MCF 10A (cell line): ENCODE measurements around the gene LORICRIN. TPM values are rescaled to one million over a fixed set of nuclear protein-coding genes. Genes with fewer than 3 reads are reported as not detected.
A peak's percentile ranks its signal among the peaks of the same experiment; 100 is the strongest.

Experiments
- BruUV-seq: library from RNA; stranded (reverse); fragments of 400-500 nt; replicated peaks from 2 replicates; lab custom pipeline; 2021; lab: Mats Ljungman, UMichigan
- CTCF ChIA-PET: fragments of 300-600 bp; sonication (Branson Sonifier 250); formaldehyde crosslinking; extraction: SDS; loops from one replicate; lab custom pipeline; 2021; ENCODE audit warnings: antibody characterized with exemption, inconsistent platforms; lab: Yijun Ruan, JAX
- POLR2A ChIA-PET: fragments of 300-600, 350-650 bp; sonication (Branson Sonifier 250); formaldehyde crosslinking; extraction: SDS; loops from one replicate; lab custom pipeline; 2020; ENCODE audit warnings: antibody characterized with exemption, inconsistent platforms; lab: Yijun Ruan, JAX
- DNase-seq: peaks from one replicate; pipeline ENCODE4 v3.0.0-alpha.2; 2018; ENCODE audit not compliant: unreplicated experiment
- H3K27ac Mint-ChIP-seq: one replicate; pipeline ENCODE4 v1.8.0; 2022; ENCODE audit warnings: mild to moderate bottlenecking, low read depth, mixed read lengths; ENCODE audit not compliant: unreplicated experiment
- H3K27me3 Mint-ChIP-seq: one replicate; pipeline ENCODE4 v1.8.0; 2022; ENCODE audit warnings: mixed read lengths; ENCODE audit not compliant: insufficient read depth, unreplicated experiment
- H3K36me3 Mint-ChIP-seq: one replicate; pipeline ENCODE4 v1.8.0; 2022; ENCODE audit warnings: mild to moderate bottlenecking, moderate library complexity, mixed read lengths; ENCODE audit not compliant: insufficient read depth, unreplicated experiment
- H3K4me1 Mint-ChIP-seq: one replicate; pipeline ENCODE4 v1.8.0; 2022; ENCODE audit warnings: mixed read lengths; ENCODE audit not compliant: insufficient read depth, unreplicated experiment
- H3K4me3 Mint-ChIP-seq: one replicate; pipeline ENCODE4 v1.8.0; 2022; ENCODE audit warnings: mild to moderate bottlenecking, moderate library complexity, mixed read lengths; ENCODE audit not compliant: unreplicated experiment
- H3K9me3 Mint-ChIP-seq: one replicate; pipeline ENCODE4 v1.8.0; 2022; ENCODE audit warnings: mixed read lengths; ENCODE audit not compliant: unreplicated experiment
- intact Hi-C: fragments of 100-400 bp; cut with micrococcal nuclease; formaldehyde crosslinking; loops from 2 replicates; pipeline ENCODE4 v1.14.1; 2022
- total RNA-seq: library from RNA; stranded (reverse); gene quantifications from 2 replicates; pipeline ENCODE4 v1.2.3, GENCODE V29; 2022
- TF ChIP-seq, protein P1 (sequence below): fragments of 200-600 bp; IDR thresholded peaks from one replicate; pipeline ENCODE4 v1.8.0; 2022; ENCODE audit warnings: antibody characterized with exemption, mild to moderate bottlenecking; ENCODE audit not compliant: unreplicated experiment

The LORICRIN gene
- total RNA-seq, 1 experiment from 2014 or later = not detected

DNA sequence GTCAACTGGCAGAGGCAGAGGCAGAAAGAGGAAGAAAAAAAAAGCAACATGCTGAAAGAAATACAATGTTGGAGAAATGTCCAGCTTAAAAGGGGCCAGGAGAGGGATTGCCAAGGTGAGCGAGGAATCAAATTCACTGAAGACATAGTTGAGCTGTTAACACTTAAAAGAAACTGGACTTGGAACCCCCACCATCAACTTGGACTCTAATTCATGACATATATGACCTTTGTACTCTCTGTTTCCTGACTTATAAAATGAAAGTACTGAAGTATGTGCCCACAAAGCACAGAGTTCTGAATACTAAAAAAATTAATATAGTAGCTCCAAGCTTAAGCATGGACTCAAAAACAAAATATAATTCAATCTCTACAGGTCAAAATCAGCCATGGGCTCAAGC is 26.0 kb upstream of the LORICRIN start:
- intact Hi-C loops = no loop called here
- peaks cover 35% of the 10 kb centered on the region for H3K27me3 Mint-ChIP-seq
- POLR2A ChIA-PET = interaction anchor here (0.6 to 1.1 kb wide), 5 partner anchors 21 to 358 kb away, joined by 3 to 4 read pairs (median 3); no protein-coding TSS in a partner anchor

DNA sequence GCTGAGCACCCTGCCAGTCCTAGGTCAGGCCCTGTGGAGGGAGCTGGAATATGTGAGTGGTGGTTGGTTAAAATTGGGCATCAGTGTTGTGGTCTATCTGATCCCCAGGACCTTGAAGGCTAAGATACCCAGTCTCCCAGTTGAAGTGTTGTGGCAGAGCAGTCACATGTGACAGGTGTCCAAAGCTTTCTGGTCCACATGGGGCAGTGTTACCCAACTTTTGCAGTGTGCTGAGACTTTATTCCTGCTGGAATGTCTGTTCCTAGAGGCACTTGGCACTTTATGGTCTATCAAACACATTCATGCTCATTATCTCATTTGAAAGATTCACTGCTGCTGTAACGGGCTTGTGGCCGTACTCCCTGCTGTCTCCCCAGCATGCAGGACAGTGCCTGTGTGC is 21.0 kb upstream of the LORICRIN start:
- TF ChIP-seq, protein P1, sequence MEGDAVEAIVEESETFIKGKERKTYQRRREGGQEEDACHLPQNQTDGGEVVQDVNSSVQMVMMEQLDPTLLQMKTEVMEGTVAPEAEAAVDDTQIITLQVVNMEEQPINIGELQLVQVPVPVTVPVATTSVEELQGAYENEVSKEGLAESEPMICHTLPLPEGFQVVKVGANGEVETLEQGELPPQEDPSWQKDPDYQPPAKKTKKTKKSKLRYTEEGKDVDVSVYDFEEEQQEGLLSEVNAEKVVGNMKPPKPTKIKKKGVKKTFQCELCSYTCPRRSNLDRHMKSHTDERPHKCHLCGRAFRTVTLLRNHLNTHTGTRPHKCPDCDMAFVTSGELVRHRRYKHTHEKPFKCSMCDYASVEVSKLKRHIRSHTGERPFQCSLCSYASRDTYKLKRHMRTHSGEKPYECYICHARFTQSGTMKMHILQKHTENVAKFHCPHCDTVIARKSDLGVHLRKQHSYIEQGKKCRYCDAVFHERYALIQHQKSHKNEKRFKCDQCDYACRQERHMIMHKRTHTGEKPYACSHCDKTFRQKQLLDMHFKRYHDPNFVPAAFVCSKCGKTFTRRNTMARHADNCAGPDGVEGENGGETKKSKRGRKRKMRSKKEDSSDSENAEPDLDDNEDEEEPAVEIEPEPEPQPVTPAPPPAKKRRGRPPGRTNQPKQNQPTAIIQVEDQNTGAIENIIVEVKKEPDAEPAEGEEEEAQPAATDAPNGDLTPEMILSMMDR = peak; percentile 25
- intact Hi-C loops = loop anchor here (5.0 kb wide), 1 partner anchor 39 kb away; no protein-coding TSS in a partner anchor
- no TSS peak for BruUV-seq
- H3K4me1 Mint-ChIP-seq = no peaks in the 10 kb centered on the region
- no peak overlapping the region for H3K27ac Mint-ChIP-seq
- ChIA-PET CTCF (interaction anchor here (1.2 to 1.9 kb wide), 4 partner anchors 9 to 368 kb away, joined by 3 to 10 read pairs (median 4); no protein-coding TSS in a partner anchor), POLR2A (no interaction called here)
- peak; percentile 47 for DNase-seq
- no peak overlapping the region for H3K4me3 Mint-ChIP-seq
- no peaks in the 10 kb centered on the region for H3K9me3 Mint-ChIP-seq
- peaks cover 62% of the 10 kb centered on the region for H3K27me3 Mint-ChIP-seq
- H3K36me3 Mint-ChIP-seq = no peaks in the 10 kb centered on the region

More for the DNA sequence above, 26.0 kb upstream of the LORICRIN start:
- TF ChIP-seq, protein P1 = no peak
- BruUV-seq = no TSS peak
- Mint-ChIP-seq H3K4me3 (no peak overlapping the region), H3K4me1 (peaks cover 8% of the 10 kb centered on the region), H3K9me3 (no peaks in the 10 kb centered on the region), H3K36me3 (no peaks in the 10 kb centered on the region), H3K27ac (no peak overlapping the region)
- CTCF ChIA-PET = interaction anchor here (0.8 to 3.4 kb wide), 9 partner anchors 11 to 362 kb away, joined by 3 to 47 read pairs (median 5); no protein-coding TSS in a partner anchor
- no peak for DNase-seq

DNA sequence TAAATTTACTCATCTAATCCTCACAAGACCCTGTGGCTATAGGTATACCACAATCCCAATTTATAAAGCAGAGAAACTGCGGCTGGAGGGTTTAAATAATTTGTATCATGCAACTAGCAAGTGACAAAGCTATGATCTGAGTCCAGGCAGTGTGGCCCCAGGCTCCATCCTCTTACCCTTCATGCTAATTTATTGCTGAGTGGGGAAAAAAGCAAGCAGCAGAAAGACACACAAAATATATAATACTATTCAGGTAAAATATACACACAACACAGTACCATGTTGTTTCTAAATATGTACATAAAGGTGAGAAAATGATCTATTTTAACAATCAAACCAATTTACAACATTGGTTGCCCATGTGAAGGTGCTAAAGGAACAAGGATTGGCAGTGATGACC is 17.3 kb upstream of the LORICRIN start:
- peaks cover 47% of the 10 kb centered on the region for H3K27me3 Mint-ChIP-seq
- TF ChIP-seq, protein P1 = no peak
- no peak for DNase-seq
- no peaks in the 10 kb centered on the region for H3K36me3 Mint-ChIP-seq
- intact Hi-C loops = no loop called here
- peaks cover 14% of the 10 kb centered on the region for H3K9me3 Mint-ChIP-seq
- ChIA-PET POLR2A (interaction anchor here (1.1 kb wide), 1 partner anchor 12 kb away, joined by 3 read pairs; no protein-coding TSS in a partner anchor), CTCF (interaction anchor here (1.0 to 1.1 kb wide), 3 partner anchors 18 to 253 kb away, joined by 3 read pairs; no protein-coding TSS in a partner anchor)
- no peak overlapping the region for H3K4me3 Mint-ChIP-seq
- H3K27ac Mint-ChIP-seq = no peak overlapping the region
- no TSS peak for BruUV-seq
- H3K4me1 Mint-ChIP-seq = no peaks in the 10 kb centered on the region

DNA sequence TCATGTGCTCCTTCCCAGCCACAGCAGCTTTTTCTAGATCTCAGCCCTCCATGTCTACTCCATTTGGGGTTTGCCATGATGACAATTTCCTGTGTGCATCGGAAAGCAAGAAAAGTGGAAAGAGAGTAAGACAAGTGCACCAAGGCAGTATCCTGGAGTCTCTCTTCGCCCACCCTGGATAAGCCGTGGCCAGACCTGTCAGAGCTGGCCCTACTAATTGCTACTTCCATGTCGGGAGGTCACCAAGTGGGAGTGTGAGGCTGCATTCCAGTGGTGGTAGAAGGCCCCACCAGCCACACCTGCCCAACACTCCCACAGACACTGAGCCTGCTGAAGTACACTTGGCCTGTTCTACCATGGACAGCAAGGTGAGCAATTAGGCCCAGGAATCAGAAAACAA is 14.0 kb upstream of the LORICRIN start:
- Mint-ChIP-seq H3K9me3 (peaks cover 14% of the 10 kb centered on the region), H3K4me3 (no peak overlapping the region), H3K27ac (no peak overlapping the region), H3K27me3 (peaks cover 45% of the 10 kb centered on the region), H3K36me3 (no peaks in the 10 kb centered on the region), H3K4me1 (no peaks in the 10 kb centered on the region)
- CTCF ChIA-PET = interaction anchor here (0.7 to 1.0 kb wide), 3 partner anchors 11 to 108 kb away, joined by 3 to 4 read pairs (median 3); no protein-coding TSS in a partner anchor
- BruUV-seq = no TSS peak
- no peak for DNase-seq
- TF ChIP-seq, protein P1 = no peak
- intact Hi-C loops = no loop called here
- POLR2A ChIA-PET = no interaction called here
